HEK293 (cell line): ENCODE data around the gene PAPSS1.

Source experiments
- CTCF ChIA-PET: fragments of 350-600 bp; formaldehyde crosslinking; extraction: SDS; loops from one replicate; lab custom pipeline; 2021; ENCODE audit warnings: antibody characterized with exemption; lab: Yijun Ruan, JAX
- POLR2A ChIA-PET: fragments of 300-600 bp; formaldehyde crosslinking; extraction: SDS; loops from one replicate; lab custom pipeline; 2020; ENCODE audit warnings: antibody characterized with exemption, inconsistent platforms; lab: Yijun Ruan, JAX
- H3K27ac ChIP-seq: fragments of 200-500 bp; sonication (Bioruptor generic); 2 replicates; pipeline ENCODE4 v1.5.1; 2014; ENCODE audit warnings: low read depth, low read length, control low read depth, inconsistent platforms; ENCODE audit errors: extremely low read depth
- H3K36me3 ChIP-seq, 2 experiments: fragments of 200-500 bp in 1 of 2; sonication (Bioruptor generic) in 1 of 2; 1 replicate in 1 of 2; 2 replicates in 1 of 2; pipeline ENCODE4 v1.5.1; 2014 to 2017; ENCODE audit warnings: inconsistent platforms in 2 of 2, low read length in 2 of 2; ENCODE audit not compliant: control insufficient read depth in 2 of 2, insufficient read depth in 1 of 2
- H3K4me1 ChIP-seq: fragments of 200-500 bp; sonication (Bioruptor generic); 2 replicates; pipeline ENCODE4 v1.5.1; 2014; ENCODE audit warnings: mild to moderate bottlenecking, low read length, inconsistent platforms; ENCODE audit not compliant: control insufficient read depth, insufficient read depth
- H3K4me3 ChIP-seq: 2 replicates; pipeline ENCODE4 v1.5.1; 2011; ENCODE audit warnings: low read depth, mild to moderate bottlenecking, control low read depth, low read length, moderate library complexity
- H3K9me3 ChIP-seq: fragments of 200-500 bp; sonication (Bioruptor generic); 2 replicates; pipeline ENCODE4 v1.5.1; 2014; ENCODE audit warnings: low read depth, low read length, inconsistent platforms; ENCODE audit not compliant: control insufficient read depth, insufficient read depth
- BCL11B ChIP-seq: fragments of 450-650 bp; formaldehyde crosslinking; IDR thresholded peaks from 2 replicates; pipeline ENCODE4 v1.5.1; 2016; ENCODE audit warnings: low read depth, missing biosample characterization, missing genetic modification characterization
- GLI4 ChIP-seq: fragments of 450-650 bp; formaldehyde crosslinking; IDR thresholded peaks from 2 replicates; pipeline ENCODE4 v1.5.1; 2016; ENCODE audit warnings: missing biosample characterization, missing genetic modification characterization
- KLF8 ChIP-seq: fragments of 450-650 bp; formaldehyde crosslinking; IDR thresholded peaks from 2 replicates; pipeline ENCODE4 v1.5.1; 2016; ENCODE audit warnings: missing biosample characterization, missing genetic modification characterization
- OVOL3 ChIP-seq: fragments of 450-650 bp; formaldehyde crosslinking; IDR thresholded peaks from 2 replicates; pipeline ENCODE4 v1.5.1; 2016; ENCODE audit warnings: missing biosample characterization, missing genetic modification characterization
- ZNF23 ChIP-seq: fragments of 450-650 bp; formaldehyde crosslinking; IDR thresholded peaks from 2 replicates; pipeline ENCODE4 v1.5.1; 2016; ENCODE audit warnings: missing biosample characterization, missing genetic modification characterization, borderline replicate concordance
- ZNF341 ChIP-seq: fragments of 450-650 bp; formaldehyde crosslinking; IDR thresholded peaks from 2 replicates; pipeline ENCODE4; 2016; ENCODE audit warnings: low read depth, missing biosample characterization, missing genetic modification characterization
- ZNF354C ChIP-seq: fragments of 450-650 bp; formaldehyde crosslinking; IDR thresholded peaks from 2 replicates; pipeline ENCODE4 v1.5.1; 2016; ENCODE audit warnings: missing biosample characterization, missing genetic modification characterization, low read depth, borderline replicate concordance
- ZNF501 ChIP-seq: fragments of 450-650 bp; formaldehyde crosslinking; IDR thresholded peaks from 2 replicates; pipeline ENCODE4 v1.5.1; 2016; ENCODE audit warnings: missing biosample characterization, missing genetic modification characterization
- ZNF571 ChIP-seq: fragments of 450-650 bp; formaldehyde crosslinking; IDR thresholded peaks from 2 replicates; pipeline ENCODE4 v1.5.0; 2017; ENCODE audit warnings: missing biosample characterization, missing genetic modification characterization
- ZNF76 ChIP-seq: fragments of 450-650 bp; formaldehyde crosslinking; IDR thresholded peaks from 2 replicates; pipeline ENCODE4; 2016; ENCODE audit warnings: low read depth, missing biosample characterization, missing genetic modification characterization, borderline replicate concordance
- ZNF785 ChIP-seq: fragments of 450-650 bp; formaldehyde crosslinking; IDR thresholded peaks from 2 replicates; pipeline ENCODE4 v1.5.1; 2016; ENCODE audit warnings: missing biosample characterization, missing genetic modification characterization
- ZNF792 ChIP-seq: fragments of 450-650 bp; formaldehyde crosslinking; IDR thresholded peaks from 2 replicates; pipeline ENCODE4 v1.5.1; 2016; ENCODE audit warnings: missing biosample characterization, missing genetic modification characterization
- TF ChIP-seq, protein P1 (sequence below): fragments of 450-650 bp; formaldehyde crosslinking; IDR thresholded peaks from 2 replicates; pipeline ENCODE4 v1.5.1; 2016; ENCODE audit warnings: missing biosample characterization, missing genetic modification characterization
- TF ChIP-seq, protein P2 (sequence below): sonication (generic); formaldehyde crosslinking; IDR thresholded peaks from 2 replicates; pipeline ENCODE4 v1.8.1; 2022; ENCODE audit warnings: mild to moderate bottlenecking, moderate library complexity, missing genetic modification reagents
- TF ChIP-seq, protein P3 (sequence below): fragments of 450-650 bp; formaldehyde crosslinking; IDR thresholded peaks from 2 replicates; pipeline ENCODE4 v1.5.1; 2017; ENCODE audit warnings: missing biosample characterization, missing genetic modification characterization
- TF ChIP-seq, protein P4 (sequence below): fragments of 450-650 bp; IDR thresholded peaks from 2 replicates; pipeline ENCODE4 v1.5.1; 2018; ENCODE audit warnings: missing biosample characterization, mild to moderate bottlenecking, missing genetic modification characterization

Gene PAPSS1

DNA sequence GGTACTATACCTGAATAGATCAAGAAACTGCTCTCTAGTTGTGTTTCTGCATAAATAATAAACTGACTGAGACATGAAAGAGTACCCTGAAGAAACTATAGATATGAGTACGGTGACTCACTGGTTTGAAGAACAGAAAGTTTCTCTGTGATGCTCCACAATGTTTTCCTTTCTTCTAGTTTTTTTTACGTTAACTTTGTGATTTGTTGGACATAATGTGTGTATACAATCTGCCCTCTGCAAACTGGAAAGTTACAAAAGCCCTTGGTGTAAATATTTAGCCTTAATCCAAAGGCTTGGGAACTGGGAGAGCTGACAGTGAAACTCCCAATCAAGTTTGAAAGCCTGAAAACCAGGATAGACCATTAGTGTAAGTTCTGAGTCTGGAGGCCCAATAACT is 31.6 kb upstream of the PAPSS1 start (continued):
- TF ChIP-seq, protein P1, sequence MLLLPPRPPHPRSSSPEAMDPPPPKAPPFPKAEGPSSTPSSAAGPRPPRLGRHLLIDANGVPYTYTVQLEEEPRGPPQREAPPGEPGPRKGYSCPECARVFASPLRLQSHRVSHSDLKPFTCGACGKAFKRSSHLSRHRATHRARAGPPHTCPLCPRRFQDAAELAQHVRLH (tag by site-specific recombination): no peak
- TF ChIP-seq OVOL3 (tag by site-specific recombination) (no peak), ZNF501 (tag by site-specific recombination) (no peak), ZNF354C (tag by site-specific recombination) (no peak), ZNF76 (tag by site-specific recombination) (no peak), GLI4 (tag by site-specific recombination) (no peak), ZNF792 (tag by site-specific recombination) (no peak), ZNF785 (tag by site-specific recombination) (no peak)
- TF ChIP-seq, protein P2, sequence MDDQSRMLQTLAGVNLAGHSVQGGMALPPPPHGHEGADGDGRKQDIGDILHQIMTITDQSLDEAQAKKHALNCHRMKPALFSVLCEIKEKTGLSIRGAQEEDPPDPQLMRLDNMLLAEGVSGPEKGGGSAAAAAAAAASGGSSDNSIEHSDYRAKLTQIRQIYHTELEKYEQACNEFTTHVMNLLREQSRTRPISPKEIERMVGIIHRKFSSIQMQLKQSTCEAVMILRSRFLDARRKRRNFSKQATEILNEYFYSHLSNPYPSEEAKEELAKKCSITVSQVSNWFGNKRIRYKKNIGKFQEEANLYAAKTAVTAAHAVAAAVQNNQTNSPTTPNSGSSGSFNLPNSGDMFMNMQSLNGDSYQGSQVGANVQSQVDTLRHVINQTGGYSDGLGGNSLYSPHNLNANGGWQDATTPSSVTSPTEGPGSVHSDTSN (CRISPR knock-in tag): no peak
- TF ChIP-seq, all 188 proteins: peak for 0

DNA sequence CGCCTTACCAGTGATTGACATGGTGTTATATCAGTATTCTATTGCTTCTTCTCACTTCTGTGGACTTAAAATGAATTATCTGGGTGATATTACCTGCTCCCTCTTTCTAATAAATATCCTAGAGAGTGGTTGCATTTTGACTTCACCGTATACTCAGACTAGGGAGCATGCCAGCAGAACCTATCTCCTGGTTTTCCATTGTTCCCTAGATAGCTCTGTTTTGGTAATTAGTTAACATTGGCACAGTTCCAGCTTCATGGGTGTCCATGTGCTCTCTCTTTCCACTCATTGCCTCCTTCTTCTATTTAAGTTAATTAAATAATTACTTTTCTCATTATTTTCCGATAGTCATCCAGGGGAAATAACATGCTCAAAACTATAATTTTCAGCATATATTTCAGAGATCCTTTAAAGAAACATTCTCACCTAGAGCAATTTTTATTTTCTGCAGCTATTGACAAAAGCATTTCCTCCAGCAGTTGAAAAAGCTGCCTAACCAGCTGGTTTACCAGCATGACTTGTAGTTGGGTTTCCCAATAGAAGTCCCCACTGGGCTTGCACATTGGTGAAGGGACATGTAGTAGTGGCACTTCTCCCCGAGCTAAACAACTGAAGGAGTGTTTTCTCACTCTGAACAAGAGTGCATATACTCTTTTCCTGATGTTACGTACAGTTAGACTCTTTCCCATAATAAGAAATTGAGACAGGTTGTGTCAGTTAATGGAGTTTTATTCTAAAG is 27.9 kb upstream of the PAPSS1 start:
- no peaks in the 10 kb centered on the region for H3K36me3 ChIP-seq
- no peak overlapping the region for H3K4me3 ChIP-seq
- no peaks in the 10 kb centered on the region for H3K4me1 ChIP-seq
- CTCF ChIA-PET: interaction anchor here (1.6 to 1.7 kb wide), 2 partner anchors 10 to 12 kb away, joined by 6 to 10 read pairs; no protein-coding TSS in a partner anchor
- POLR2A ChIA-PET: no interaction called here
- no peak for TF ChIP-seq OVOL3 (tag by site-specific recombination)
- TF ChIP-seq, protein P3, sequence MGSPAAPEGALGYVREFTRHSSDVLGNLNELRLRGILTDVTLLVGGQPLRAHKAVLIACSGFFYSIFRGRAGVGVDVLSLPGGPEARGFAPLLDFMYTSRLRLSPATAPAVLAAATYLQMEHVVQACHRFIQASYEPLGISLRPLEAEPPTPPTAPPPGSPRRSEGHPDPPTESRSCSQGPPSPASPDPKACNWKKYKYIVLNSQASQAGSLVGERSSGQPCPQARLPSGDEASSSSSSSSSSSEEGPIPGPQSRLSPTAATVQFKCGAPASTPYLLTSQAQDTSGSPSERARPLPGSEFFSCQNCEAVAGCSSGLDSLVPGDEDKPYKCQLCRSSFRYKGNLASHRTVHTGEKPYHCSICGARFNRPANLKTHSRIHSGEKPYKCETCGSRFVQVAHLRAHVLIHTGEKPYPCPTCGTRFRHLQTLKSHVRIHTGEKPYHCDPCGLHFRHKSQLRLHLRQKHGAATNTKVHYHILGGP (tag by site-specific recombination): peak; percentile 89
- H3K27ac ChIP-seq: no peak overlapping the region
- H3K9me3 ChIP-seq: no peaks in the 10 kb centered on the region

DNA sequence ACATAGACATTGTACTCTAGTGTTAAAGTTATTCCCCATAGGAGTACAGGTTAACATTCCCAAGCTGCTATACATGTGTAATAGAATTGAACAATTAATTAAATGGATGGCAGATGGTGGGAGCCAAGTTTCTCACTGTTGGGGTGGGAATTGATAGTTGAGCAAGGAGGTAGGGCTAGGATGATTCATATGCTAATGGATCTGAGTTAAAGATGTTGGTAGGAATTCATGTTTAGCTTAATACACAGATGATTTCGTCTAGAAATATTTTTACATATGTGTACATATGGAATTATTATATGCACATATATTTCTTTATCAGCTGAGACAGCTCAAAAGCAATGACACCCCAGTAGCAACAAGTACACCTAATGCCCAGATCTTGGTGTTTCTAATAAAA is 26.1 kb upstream of the PAPSS1 start:
- Histone ChIP-seq H3K4me3 (no peak overlapping the region), H3K4me1 (0 out of 2 replicates have a peak, but pooled peaks cover 2% of the 10 kb centered on the region), H3K27ac (no peak overlapping the region), H3K36me3 (no peaks in the 10 kb centered on the region), H3K9me3 (no peaks in the 10 kb centered on the region)
- ChIA-PET POLR2A (no interaction called here), CTCF (interaction anchor here (0.7 to 1.8 kb wide), 4 partner anchors 9 to 355 kb away, joined by 3 to 7 read pairs (median 4); no protein-coding TSS in a partner anchor)
- no peak for TF ChIP-seq ZNF23
- no peak for TF ChIP-seq ZNF341
- TF ChIP-seq ZNF571 (tag by site-specific recombination): no peak
- TF ChIP-seq BCL11B (tag by site-specific recombination): no peak
- TF ChIP-seq, protein P4, sequence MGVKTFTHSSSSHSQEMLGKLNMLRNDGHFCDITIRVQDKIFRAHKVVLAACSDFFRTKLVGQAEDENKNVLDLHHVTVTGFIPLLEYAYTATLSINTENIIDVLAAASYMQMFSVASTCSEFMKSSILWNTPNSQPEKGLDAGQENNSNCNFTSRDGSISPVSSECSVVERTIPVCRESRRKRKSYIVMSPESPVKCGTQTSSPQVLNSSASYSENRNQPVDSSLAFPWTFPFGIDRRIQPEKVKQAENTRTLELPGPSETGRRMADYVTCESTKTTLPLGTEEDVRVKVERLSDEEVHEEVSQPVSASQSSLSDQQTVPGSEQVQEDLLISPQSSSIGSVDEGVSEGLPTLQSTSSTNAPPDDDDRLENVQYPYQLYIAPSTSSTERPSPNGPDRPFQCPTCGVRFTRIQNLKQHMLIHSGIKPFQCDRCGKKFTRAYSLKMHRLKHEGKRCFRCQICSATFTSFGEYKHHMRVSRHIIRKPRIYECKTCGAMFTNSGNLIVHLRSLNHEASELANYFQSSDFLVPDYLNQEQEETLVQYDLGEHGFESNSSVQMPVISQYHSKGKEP (tag by site-specific recombination): no peak
- no peak for TF ChIP-seq KLF8
